DMS 273 (cell line): Measurements from ENCODE around the gene CD300A.
"Not testable (repeated sequence)": the region's sequence is repeated elsewhere in the genome, so short reads cannot be mapped to it uniquely, and the experiment has no call there.

Experiments
- DNase-seq: peaks from one replicate; lab custom pipeline; 2025; ENCODE audit not compliant: unreplicated experiment; lab: John Stamatoyannopoulos, UW

Gene CD300A

GRCh38 chr17:74516561-74517328 lies 50.3 kb downstream of the CD300A start:
- no peak for DNase-seq

- DNase-seq = not testable (repeated sequence)
Observed at GRCh38 chr17:74518413-74518981, 52.1 kb downstream of the CD300A start.

GRCh38 chr17:74520016-74520434 lies 53.6 kb downstream of the CD300A start:
- DNase-seq = no peak

- no peak for DNase-seq
Observed at GRCh38 chr17:74520790-74521480, 54.5 kb downstream of the CD300A start.

- DNase-seq = no peak
Observed at GRCh38 chr17:74521701-74522201, 55.3 kb downstream of the CD300A start.

GRCh38 chr17:74522381-74523105 lies 56.1 kb downstream of the CD300A start:
- no peak for DNase-seq

GRCh38 chr17:74523308-74523707 lies 56.9 kb downstream of the CD300A start:
- no peak for DNase-seq

GRCh38 chr17:74524653-74525464 lies 58.4 kb downstream of the CD300A start:
- no peak for DNase-seq

- no peak for DNase-seq
Observed at GRCh38 chr17:74525465-74525725, 59.0 kb downstream of the CD300A start.

GRCh38 chr17:74525781-74526288 lies 59.4 kb downstream of the CD300A start:
- DNase-seq = no peak

GRCh38 chr17:74526681-74527080 lies 60.2 kb downstream of the CD300A start:
- no peak for DNase-seq

GRCh38 chr17:74527081-74527480 lies 60.6 kb downstream of the CD300A start:
- DNase-seq = no peak

GRCh38 chr17:74527756-74528155 lies 61.3 kb downstream of the CD300A start:
- no peak for DNase-seq

- DNase-seq = no peak
Observed at GRCh38 chr17:74528491-74529199, 62.2 kb downstream of the CD300A start.

- no peak for DNase-seq
Observed at GRCh38 chr17:74529243-74529642, 62.8 kb downstream of the CD300A start.

- DNase-seq = no peak
Observed at GRCh38 chr17:74530831-74531150, 64.4 kb downstream of the CD300A start.

GRCh38 chr17:74531231-74531761 lies 64.9 kb downstream of the CD300A start, which contains the start of gene CD300LB:
TSS of gene CD300LB (minus strand) at chr17:74531475. CDS start at chr17:74531350, 125 bp downstream.
- no peak for DNase-seq

GRCh38 chr17:74532115-74532514 lies 65.7 kb downstream of the CD300A start:
- no peak for DNase-seq
